Measurements from ENCODE around the gene CCDC30.
"Not testable (repeated sequence)": the region's sequence is repeated elsewhere in the genome, so short reads cannot be mapped to it uniquely, and the experiment has no call there.

CCDC30 gene

DNA sequence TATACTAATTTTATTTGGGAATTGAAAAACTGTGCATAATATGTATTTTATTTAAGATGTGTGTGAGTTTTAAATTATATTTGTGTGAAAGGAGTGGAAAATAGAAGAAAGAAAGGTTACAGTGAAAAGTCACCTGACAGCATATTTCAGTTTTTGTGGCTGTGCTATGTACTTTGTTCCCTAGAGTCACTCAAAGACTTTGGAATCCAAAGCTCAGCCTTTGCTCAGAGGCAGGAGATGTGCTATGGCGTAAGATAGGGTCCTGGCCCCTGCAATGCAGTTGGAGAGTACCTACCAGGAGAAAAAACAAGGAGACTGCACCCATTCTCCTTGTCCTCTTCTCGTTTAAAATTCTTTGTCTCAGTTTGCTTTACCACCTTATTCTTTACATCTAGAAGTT is 2.9 kb downstream of the CCDC30 start:
- H3K27ac ChIP-seq, result no peak overlapping the region
- TF ChIP-seq ZFX (IDR thresholded peaks at IDR 0.05) (no peak), CTCF (conservative IDR thresholded peaks at IDR 0.05) (no peak)

GRCh38 chr1:42469727-42470126 is 6.6 kb downstream of the CCDC30 start:
- H3K27ac ChIP-seq, result no peak overlapping the region
- TF ChIP-seq CTCF (conservative IDR thresholded peaks at IDR 0.05), result no peak
- TF ChIP-seq ZFX (IDR thresholded peaks at IDR 0.05), result no peak

- H3K27ac ChIP-seq, result no peak overlapping the region
- TF ChIP-seq CTCF (conservative IDR thresholded peaks at IDR 0.05) (no peak), ZFX (IDR thresholded peaks at IDR 0.05) (no peak)
Observed at GRCh38 chr1:42476605-42477004, 13.5 kb downstream of the CCDC30 start.

DNA sequence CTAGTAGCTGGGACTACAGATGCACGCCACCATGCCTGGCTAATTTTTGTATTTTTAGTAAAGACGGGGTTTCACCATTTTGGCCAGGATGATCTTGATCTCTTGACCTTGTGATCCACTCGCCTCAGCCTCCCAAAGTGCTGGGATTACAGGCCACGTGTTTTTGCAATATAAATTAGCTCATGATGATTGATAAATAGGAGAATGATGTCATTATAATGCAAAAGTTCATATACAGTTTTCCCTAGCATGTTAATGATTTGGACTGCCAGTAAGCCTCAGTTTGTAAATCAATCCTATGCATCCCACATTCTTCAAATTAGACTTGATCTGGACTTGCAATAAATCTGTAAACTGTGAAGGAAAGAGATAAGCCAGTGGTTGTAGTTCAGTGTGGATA is 14.3 kb downstream of the CCDC30 start:
- H3K27ac ChIP-seq, result not testable (repeated sequence)

DNA sequence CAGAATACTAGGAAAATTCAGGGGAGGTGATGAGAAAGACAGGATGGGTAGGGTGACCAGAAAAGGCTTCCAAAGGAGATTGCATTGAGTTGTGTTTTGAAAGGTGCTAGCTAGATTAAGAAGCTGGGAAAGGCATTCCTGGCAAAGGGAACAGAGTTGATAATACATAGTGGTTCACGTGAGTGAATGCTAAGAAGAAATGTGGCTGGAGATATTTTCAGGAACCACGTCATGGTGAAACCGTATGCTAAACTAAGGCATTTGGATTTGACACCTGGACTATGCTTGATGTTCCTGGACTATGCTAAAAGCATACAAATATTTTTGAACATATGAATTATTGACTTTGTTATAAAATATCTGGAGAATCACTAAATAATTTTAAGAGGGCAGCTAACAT is 14.7 kb downstream of the CCDC30 start:
- no peak for TF ChIP-seq ZFX (IDR thresholded peaks at IDR 0.05)
- no peak for TF ChIP-seq CTCF (conservative IDR thresholded peaks at IDR 0.05)
- H3K27ac ChIP-seq, result no peak overlapping the region

DNA sequence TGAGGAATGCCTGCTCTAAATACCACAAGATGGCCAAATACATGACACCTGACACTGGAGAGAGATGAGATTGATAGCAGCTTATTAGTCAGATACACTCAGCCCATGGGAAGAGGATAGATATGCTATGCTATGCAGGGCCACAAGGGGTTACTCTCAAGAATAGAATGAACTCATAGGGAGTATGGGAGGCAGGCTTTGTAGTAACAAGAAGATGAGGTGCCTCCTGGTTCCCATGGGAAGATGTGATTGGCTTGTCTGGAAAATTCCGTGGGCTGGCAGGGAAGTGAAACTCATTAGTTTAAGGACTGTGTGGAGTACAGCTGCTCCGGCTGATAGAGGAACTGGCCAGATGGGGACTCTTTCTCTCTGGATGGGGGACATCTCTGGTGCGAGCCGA is 16.5 kb downstream of the CCDC30 start:
- TF ChIP-seq CTCF (conservative IDR thresholded peaks at IDR 0.05) (peak; percentile 18; the same call in 1 of the 2 replicates), ZFX (IDR thresholded peaks at IDR 0.05) (no peak)
- no peak overlapping the region for H3K27ac ChIP-seq

DNA sequence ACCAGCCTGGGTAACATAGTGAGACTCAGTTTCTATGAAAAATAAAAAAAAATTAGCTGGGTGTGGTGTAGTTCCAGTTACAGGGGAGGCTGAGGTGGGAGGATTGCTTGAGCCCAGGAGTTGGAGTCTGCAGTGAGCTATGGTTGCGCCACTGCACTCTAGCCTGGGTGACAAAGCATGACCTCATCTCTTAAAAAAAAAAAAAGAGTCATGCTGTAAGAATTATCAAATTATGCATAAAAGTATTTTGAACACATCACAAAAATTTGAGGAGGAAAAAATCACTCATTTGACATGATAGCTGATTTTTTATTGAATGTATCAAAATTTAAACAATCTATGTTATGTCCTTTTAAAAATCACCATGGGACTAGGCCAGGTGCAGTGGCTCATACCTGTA is 17.8 kb downstream of the CCDC30 start:
- TF ChIP-seq CTCF (conservative IDR thresholded peaks at IDR 0.05) (no peak), ZFX (IDR thresholded peaks at IDR 0.05) (no peak)
- no peak overlapping the region for H3K27ac ChIP-seq

DNA sequence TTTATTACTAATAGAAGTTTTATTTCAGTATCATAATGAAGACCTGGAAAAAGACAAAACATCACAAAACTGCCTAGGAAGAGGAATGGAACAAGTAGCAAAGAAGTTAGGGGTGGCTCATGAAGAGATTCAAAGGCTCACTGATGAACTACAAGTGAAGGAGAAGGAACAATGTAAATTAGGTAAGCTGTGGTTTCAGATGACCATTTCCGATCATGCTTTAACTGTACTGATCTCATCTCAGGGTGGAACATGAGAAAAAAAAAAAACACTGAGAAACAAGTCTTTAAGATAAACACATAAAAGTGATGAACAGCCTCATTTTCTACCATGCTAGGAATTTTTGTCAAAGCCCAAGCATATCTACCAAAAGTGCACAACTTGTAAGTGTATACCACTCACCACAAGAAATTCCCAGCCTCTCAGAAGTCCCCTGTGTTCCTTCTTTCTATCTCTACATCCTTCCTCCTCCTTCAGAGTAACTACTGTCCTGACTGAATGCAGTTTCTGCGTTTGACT is 19.6 kb downstream of the CCDC30 start:
- H3K27ac ChIP-seq, result no peak overlapping the region
- TF ChIP-seq ZFX (IDR thresholded peaks at IDR 0.05), result no peak
- no peak for TF ChIP-seq CTCF (conservative IDR thresholded peaks at IDR 0.05)
